ENCODE results near the gene NPFF. TPM values are rescaled to one million over a fixed set of nuclear protein-coding genes. Genes with fewer than 3 reads are reported as not detected.

NPFF gene
- total and polyA plus RNA-seq, 7 donors = not detected

DNA sequence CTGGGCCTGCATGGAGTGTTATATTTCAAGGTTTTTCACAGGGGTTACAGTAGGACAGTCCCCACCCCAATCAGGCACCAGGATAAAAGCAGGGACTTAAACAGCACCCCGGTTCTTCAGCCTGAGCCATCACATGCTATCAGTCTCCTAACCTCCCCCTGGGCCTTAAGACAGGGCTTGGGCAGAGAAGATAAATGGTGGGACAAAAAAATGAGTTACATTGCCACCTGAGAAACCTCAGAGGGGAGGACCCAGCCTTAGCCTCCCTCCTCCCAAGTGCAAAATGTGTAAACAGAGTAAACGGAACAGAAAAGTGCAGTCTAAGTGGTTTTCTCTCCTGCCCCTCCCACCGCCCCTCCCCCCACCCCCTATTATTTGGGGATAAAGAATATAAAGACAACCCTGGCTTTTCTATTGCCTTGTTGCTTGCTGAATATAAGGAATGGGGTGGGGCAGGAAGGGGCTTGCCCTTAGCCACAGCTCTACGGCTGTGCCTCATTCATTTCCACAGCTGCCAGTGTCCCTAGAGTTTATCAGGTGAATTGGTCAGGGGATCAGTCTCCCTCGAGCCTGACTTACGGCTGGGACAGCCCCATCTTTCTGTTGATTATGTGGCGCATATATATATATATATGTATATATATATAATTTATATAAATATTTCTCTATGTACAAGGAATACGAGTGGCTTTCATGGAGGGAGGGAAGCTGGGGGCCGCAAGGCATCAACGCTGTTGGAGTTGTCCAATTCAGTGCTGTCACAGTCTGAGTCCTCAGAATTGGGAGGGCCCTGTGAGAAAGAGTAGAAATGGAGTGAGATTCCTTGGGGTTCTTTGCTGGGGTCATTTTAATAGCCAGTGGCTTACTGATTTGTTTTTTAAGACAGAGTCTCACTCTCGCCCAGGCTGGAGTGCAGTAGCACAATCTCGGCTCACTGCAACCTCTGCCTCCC is 26.5 kb downstream of the NPFF start:
- no peaks in the 10 kb centered on the region for H3K27me3 ChIP-seq
- intact Hi-C loops (cut with DNase I) = no loop called here
- 78 to 79% methylated on average over 12 of the region's 12 CpGs for WGBS, 2 donors
- no peaks in the 10 kb centered on the region for H3K9me3 ChIP-seq
- H3K27ac ChIP-seq = peak overlapping the region in 2 of 4 donors; percentile 5 to 38
- no peak overlapping the region for H3K4me3 ChIP-seq
- peaks cover 26 to 100% (median 62%) of the 10 kb centered on the region in 4 donors for H3K36me3 ChIP-seq
- TF ChIP-seq EP300 (IDR thresholded peaks at IDR 0.05) (no peak), POLR2AphosphoS5 (IDR thresholded peaks at IDR 0.05) (no peak), POLR2A (IDR thresholded peaks at IDR 0.05) (no peak)
- TF ChIP-seq, protein P1, sequence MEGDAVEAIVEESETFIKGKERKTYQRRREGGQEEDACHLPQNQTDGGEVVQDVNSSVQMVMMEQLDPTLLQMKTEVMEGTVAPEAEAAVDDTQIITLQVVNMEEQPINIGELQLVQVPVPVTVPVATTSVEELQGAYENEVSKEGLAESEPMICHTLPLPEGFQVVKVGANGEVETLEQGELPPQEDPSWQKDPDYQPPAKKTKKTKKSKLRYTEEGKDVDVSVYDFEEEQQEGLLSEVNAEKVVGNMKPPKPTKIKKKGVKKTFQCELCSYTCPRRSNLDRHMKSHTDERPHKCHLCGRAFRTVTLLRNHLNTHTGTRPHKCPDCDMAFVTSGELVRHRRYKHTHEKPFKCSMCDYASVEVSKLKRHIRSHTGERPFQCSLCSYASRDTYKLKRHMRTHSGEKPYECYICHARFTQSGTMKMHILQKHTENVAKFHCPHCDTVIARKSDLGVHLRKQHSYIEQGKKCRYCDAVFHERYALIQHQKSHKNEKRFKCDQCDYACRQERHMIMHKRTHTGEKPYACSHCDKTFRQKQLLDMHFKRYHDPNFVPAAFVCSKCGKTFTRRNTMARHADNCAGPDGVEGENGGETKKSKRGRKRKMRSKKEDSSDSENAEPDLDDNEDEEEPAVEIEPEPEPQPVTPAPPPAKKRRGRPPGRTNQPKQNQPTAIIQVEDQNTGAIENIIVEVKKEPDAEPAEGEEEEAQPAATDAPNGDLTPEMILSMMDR (IDR thresholded peaks at IDR 0.05) = no peak
- DNase-seq = peak; percentile 52
- peaks cover 0 to 16% (median 5%) of the 10 kb centered on the region in 4 donors for H3K4me1 ChIP-seq

DNA sequence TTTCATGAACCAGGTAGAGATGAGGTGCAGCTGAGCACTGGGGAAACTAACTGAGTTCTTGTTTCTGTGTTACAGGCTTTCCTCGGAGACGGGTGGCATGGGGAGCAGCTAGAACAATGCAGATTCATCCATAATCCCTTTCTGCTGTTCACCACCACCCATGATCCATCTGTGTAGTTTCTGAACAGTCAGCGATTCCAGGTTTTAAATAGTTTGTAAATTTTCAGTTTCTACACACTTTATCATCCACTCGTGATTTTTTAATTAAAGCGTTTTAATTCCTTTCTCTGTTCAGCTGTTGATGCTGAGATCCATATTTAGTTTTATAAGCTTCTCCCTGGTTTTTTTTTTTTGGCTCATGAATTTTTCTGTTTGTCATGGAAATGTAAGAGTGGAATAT is 28.0 kb downstream of the NPFF start:
- WGBS, 2 donors = 84 to 85% methylated on average over 5 of the region's 5 CpGs
- H3K4me3 ChIP-seq = no peak overlapping the region
- no peaks in the 10 kb centered on the region for H3K9me3 ChIP-seq
- peaks cover 0 to 26% (median 11%) of the 10 kb centered on the region in 4 donors for H3K4me1 ChIP-seq
- no peaks in the 10 kb centered on the region for H3K27me3 ChIP-seq
- intact Hi-C loops (cut with DNase I) = no loop called here
- peak; percentile 39 for DNase-seq
- H3K27ac ChIP-seq = peak overlapping the region in 2 of 4 donors; percentile 10 to 13
- TF ChIP-seq, protein P1 (IDR thresholded peaks at IDR 0.05) = no peak
- TF ChIP-seq POLR2AphosphoS5 (IDR thresholded peaks at IDR 0.05) (no peak), EP300 (IDR thresholded peaks at IDR 0.05) (no peak), POLR2A (IDR thresholded peaks at IDR 0.05) (no peak)
- H3K36me3 ChIP-seq = peaks cover 41 to 100% (median 68%) of the 10 kb centered on the region in 4 donors

DNA sequence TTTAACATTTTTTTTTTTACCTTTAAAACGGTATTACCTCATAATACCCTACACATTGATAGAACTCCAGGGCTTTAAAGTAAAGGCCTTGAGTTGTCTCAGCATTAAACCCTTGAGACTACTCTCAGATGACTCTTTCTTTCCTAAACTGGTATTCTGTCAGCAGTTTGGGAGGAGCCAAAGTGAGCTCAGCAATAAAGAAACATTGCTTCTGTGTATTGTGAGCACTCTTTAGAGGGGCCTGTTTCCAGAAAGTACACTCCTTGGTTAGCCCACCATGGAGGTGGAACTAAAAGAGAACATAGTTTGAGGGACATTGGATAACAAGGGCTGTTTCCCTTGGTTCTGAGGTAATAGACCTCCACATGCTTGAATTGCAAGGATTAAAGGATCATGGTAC is 28.4 kb downstream of the NPFF start:
- peaks cover 0 to 30% (median 13%) of the 10 kb centered on the region in 4 donors for H3K4me1 ChIP-seq
- 43 to 67% methylated on average over 1 of the region's 1 CpG for WGBS, 2 donors

DNA sequence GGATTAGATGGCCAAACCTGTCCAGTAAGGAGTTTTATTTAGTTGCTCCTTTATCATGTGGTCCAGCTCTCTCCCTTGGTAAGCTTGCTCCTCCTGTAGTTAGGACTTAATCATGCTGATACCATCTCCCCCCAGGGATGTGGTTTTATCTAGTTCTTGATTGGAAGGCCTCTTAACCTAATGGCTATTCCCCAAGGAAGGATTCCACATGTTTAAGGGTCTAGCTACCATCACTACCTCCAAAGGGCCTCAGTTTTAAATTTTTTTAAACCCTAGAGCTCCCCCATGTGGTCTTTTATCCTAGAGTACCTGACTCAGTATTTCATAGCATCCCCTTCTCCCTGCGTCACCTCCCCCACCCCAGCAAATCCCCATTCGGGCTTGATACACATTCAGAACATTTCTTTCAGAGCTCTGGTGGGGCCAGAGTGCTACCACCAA is 30.5 kb downstream of the NPFF start:
- H3K4me3 ChIP-seq = no peak overlapping the region
- DNase-seq = no peak
- no peaks in the 10 kb centered on the region for H3K27me3 ChIP-seq
- 69 to 71% methylated on average over 2 of the region's 2 CpGs for WGBS, 2 donors
- peak overlapping the region in 3 of 4 donors; percentile 6 to 29 (median 27) for H3K27ac ChIP-seq
- TF ChIP-seq POLR2A (IDR thresholded peaks at IDR 0.05) = no peak
- TF ChIP-seq POLR2AphosphoS5 (IDR thresholded peaks at IDR 0.05) = no peak
- no peak for TF ChIP-seq EP300 (IDR thresholded peaks at IDR 0.05)
- TF ChIP-seq, protein P1 (IDR thresholded peaks at IDR 0.05) = no peak
- H3K36me3 ChIP-seq = peaks cover 55 to 100% (median 75%) of the 10 kb centered on the region in 4 donors
- intact Hi-C loops (cut with DNase I) = no loop called here
- H3K4me1 ChIP-seq = peaks cover 0 to 43% (median 20%) of the 10 kb centered on the region in 4 donors
- no peaks in the 10 kb centered on the region for H3K9me3 ChIP-seq

More for the DNA sequence above, 28.4 kb downstream of the NPFF start:
- peak; percentile 18 for DNase-seq
- TF ChIP-seq POLR2AphosphoS5 (IDR thresholded peaks at IDR 0.05) = no peak
- peak overlapping the region in 3 of 4 donors; percentile 10 to 25 (median 13) for H3K27ac ChIP-seq
- no peaks in the 10 kb centered on the region for H3K9me3 ChIP-seq
- peaks cover 46 to 100% (median 72%) of the 10 kb centered on the region in 4 donors for H3K36me3 ChIP-seq
- H3K4me3 ChIP-seq = no peak overlapping the region
- H3K27me3 ChIP-seq = no peaks in the 10 kb centered on the region
- intact Hi-C loops (cut with DNase I) = no loop called here

DNA sequence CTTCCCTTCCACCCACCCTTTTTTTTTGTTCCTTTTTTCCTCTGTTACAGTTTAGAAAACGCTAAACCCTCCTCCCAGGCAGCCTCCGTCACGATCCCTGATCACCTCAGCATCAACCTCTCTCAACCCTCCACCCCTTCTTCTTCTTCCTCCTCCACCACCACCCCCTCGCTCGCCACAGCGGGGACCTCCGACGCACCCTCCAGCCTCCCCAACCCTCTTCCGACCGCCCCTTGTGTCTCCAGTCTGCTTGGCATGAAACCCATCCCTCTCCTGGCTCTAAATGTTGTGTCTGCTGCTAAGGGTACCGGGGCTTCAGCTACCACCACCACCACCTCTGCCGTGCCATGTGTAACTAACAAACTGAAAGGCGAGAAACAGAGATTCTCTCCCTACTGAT is 32.5 kb downstream of the NPFF start:
- Histone ChIP-seq H3K4me1 (peaks cover 0 to 43% (median 20%) of the 10 kb centered on the region in 4 donors), H3K4me3 (no peak overlapping the region), H3K27me3 (no peaks in the 10 kb centered on the region), H3K27ac (peak overlapping the region in 1 of 4 donors; percentile 22), H3K36me3 (peaks cover 61 to 100% (median 79%) of the 10 kb centered on the region in 4 donors), H3K9me3 (no peaks in the 10 kb centered on the region)
- WGBS, 2 donors = 70 to 74% methylated on average over 13 of the region's 13 CpGs
- DNase-seq = no peak
- intact Hi-C loops (cut with DNase I) = no loop called here
- no peak for TF ChIP-seq POLR2A (IDR thresholded peaks at IDR 0.05)
- no peak for TF ChIP-seq EP300 (IDR thresholded peaks at IDR 0.05)
- TF ChIP-seq, protein P1 (IDR thresholded peaks at IDR 0.05) = no peak
- no peak for TF ChIP-seq POLR2AphosphoS5 (IDR thresholded peaks at IDR 0.05)

Measured in sigmoid colon (tissue), 7 donors.